CD14-positive monocyte (primary cell): ENCODE data around the gene PRPF31. TPM values are rescaled to one million over a fixed set of nuclear protein-coding genes. Genes with fewer than 3 reads are reported as not detected.
"Not testable (repeated sequence)": the region's sequence is repeated elsewhere in the genome, so short reads cannot be mapped to it uniquely, and the experiment has no call there.

Source experiments
- DNase-seq, 3 donors: peaks; one replicate each; pipeline ENCODE4 v3.0.0-alpha.2; 2011 to 2022
- H2AFZ ChIP-seq: 2 replicates; pipeline ENCODE4 v1.6.0; 2012; ENCODE audit warnings: mild to moderate bottlenecking, low read depth, low read length, inconsistent platforms; ENCODE audit not compliant: insufficient read depth, poor library complexity, severe bottlenecking
- H3K27ac ChIP-seq, 2 donors: 1 replicate in 1 of 2; 2 replicates in 1 of 2; pipeline ENCODE4 v1.5.1; 2012 to 2013; ENCODE audit warnings: low read length in 2 of 2, control low read depth in 1 of 2, inconsistent platforms in 1 of 2, low read depth in 1 of 2, mild to moderate bottlenecking in 1 of 2
- H3K27me3 ChIP-seq, 2 donors: one replicate each; pipeline versions ENCODE4 v1.6.0 to v1.6.1; 2011 to 2013; ENCODE audit warnings: low read length in 2 of 2; ENCODE audit not compliant: control insufficient read depth in 2 of 2, insufficient read depth in 2 of 2
- H3K36me3 ChIP-seq, 2 donors: replicated peaks in 1 of 2; 1 replicate in 1 of 2; 2 replicates in 1 of 2; pipeline versions ENCODE4 v1.5.1 to v1.6.1; 2012 to 2013; ENCODE audit warnings: low read length in 2 of 2, control low read depth in 1 of 2, inconsistent platforms in 1 of 2, mild to moderate bottlenecking in 1 of 2; ENCODE audit not compliant: insufficient read depth in 2 of 2, control insufficient read depth in 1 of 2
- H3K4me1 ChIP-seq, 2 donors: 1 replicate in 1 of 2; 2 replicates in 1 of 2; pipeline versions ENCODE4 v1.5.1 to v1.6.1; 2012 to 2013; ENCODE audit warnings: low read length in 2 of 2, control low read depth in 1 of 2, inconsistent platforms in 1 of 2, mild to moderate bottlenecking in 1 of 2, moderate library complexity in 1 of 2; ENCODE audit not compliant: insufficient read depth in 2 of 2, control insufficient read depth in 1 of 2
- H3K4me2 ChIP-seq: replicated peaks from 2 replicates; pipeline ENCODE3; 2012; ENCODE audit warnings: low read length, moderate library complexity, mild to moderate bottlenecking; ENCODE audit not compliant: poor library complexity, severe bottlenecking; ENCODE audit errors: extremely low read depth
- H3K4me3 ChIP-seq, 3 experiments: fragments of 200-600 bp in 1 of 3; sonication (generic) in 1 of 3; replicated peaks in 1 of 3; 1 replicate in 2 of 3; 2 replicates in 1 of 3; pipeline ENCODE4 v1.5.1; 2011 to 2013; ENCODE audit warnings: low read length in 3 of 3, mild to moderate bottlenecking in 3 of 3, control low read depth in 2 of 3, low read depth in 2 of 3, inconsistent platforms in 1 of 3, moderate library complexity in 1 of 3
- H3K79me2 ChIP-seq: 2 replicates; pipeline ENCODE4 v1.6.0; 2012; ENCODE audit warnings: mild to moderate bottlenecking, control low read depth, inconsistent platforms, low read length, moderate library complexity; ENCODE audit not compliant: insufficient read depth
- H3K9ac ChIP-seq: 2 replicates; pipeline ENCODE4 v1.6.0; 2017; ENCODE audit warnings: low read length, mild to moderate bottlenecking; ENCODE audit not compliant: insufficient read depth, poor library complexity, severe bottlenecking
- H3K9me3 ChIP-seq, 2 donors: replicated peaks in 1 of 2; 1 replicate in 1 of 2; 2 replicates in 1 of 2; pipeline versions ENCODE4 v1.5.1 to v1.6.1; 2012 to 2013; ENCODE audit warnings: low read length in 2 of 2, control low read depth in 1 of 2; ENCODE audit not compliant: control insufficient read depth in 1 of 2, insufficient read depth in 1 of 2
- H4K20me1 ChIP-seq: 2 replicates; pipeline ENCODE4 v1.6.0; 2012; ENCODE audit warnings: mild to moderate bottlenecking, low read length, control low read depth, moderate library complexity; ENCODE audit not compliant: insufficient read depth
- H3K27ac Mint-ChIP-seq, 7 donors: one replicate each; pipeline ENCODE4 v1.8.0; 2020; ENCODE audit warnings: mild to moderate bottlenecking in 7 of 7, mixed read lengths in 7 of 7, moderate library complexity in 6 of 7, inconsistent platforms in 2 of 7
- H3K27me3 Mint-ChIP-seq, 3 donors: one replicate each; pipeline ENCODE4 v1.8.0; 2021 to 2022; ENCODE audit warnings: low read depth in 3 of 3, mild to moderate bottlenecking in 3 of 3, mixed read lengths in 3 of 3, moderate library complexity in 3 of 3, inconsistent platforms in 1 of 3
- H3K36me3 Mint-ChIP-seq, 2 donors: one replicate each; pipeline ENCODE4 v1.8.0; 2020; ENCODE audit warnings: mixed read lengths in 2 of 2, inconsistent platforms in 1 of 2, mild to moderate bottlenecking in 1 of 2
- H3K4me1 Mint-ChIP-seq: one replicate; pipeline ENCODE4 v1.8.0; 2020; ENCODE audit warnings: mild to moderate bottlenecking, mixed read lengths
- H3K4me3 Mint-ChIP-seq, 2 donors: one replicate each; pipeline ENCODE4 v1.8.0; 2020; ENCODE audit warnings: mild to moderate bottlenecking in 2 of 2, mixed read lengths in 2 of 2, moderate library complexity in 1 of 2
- H3K9me3 Mint-ChIP-seq, 7 donors: one replicate each; pipeline ENCODE4 v1.8.0; 2020 to 2022; ENCODE audit warnings: mixed read lengths in 7 of 7, mild to moderate bottlenecking in 6 of 7, moderate library complexity in 6 of 7, inconsistent platforms in 2 of 7
- CTCF ChIP-seq: fragments of 200-600 bp; IDR thresholded peaks from one replicate; pipeline ENCODE4 v1.8.0; 2022; ENCODE audit warnings: antibody characterized with exemption, mild to moderate bottlenecking
- WGBS: methylation state at CpG from one replicate; pipeline ENCODE4 v1.1.5; 2013; ENCODE audit warnings: missing lambda C conversion rate; ENCODE audit not compliant: insufficient coverage; 5-methylcytosine and 5-hydroxymethylcytosine counted together
- intact Hi-C, 2 donors: fragments of 100-400 bp; cut with micrococcal nuclease; formaldehyde crosslinking; loops; one replicate each; pipeline versions ENCODE4 v1.15.0 to v1.15.1; 2023
- polyA plus RNA-seq, 3 donors: library from polyadenylated mRNA; depleted of rRNA in 1 of 3; unstranded in 2 of 3; stranded (reverse) in 1 of 3; fragments of 300-500 nt in 2 of 3; fragments of >200 nt in 1 of 3; fragmentation: Illumina TruSeq in 2 of 3; gene quantifications; 1 replicate in 2 of 3; 2 replicates in 1 of 3; pipeline ENCODE4 v1.2.3, GENCODE V29; 2012 to 2021

PRPF31 gene
- polyA plus RNA-seq, 3 donors: 34.4 to 51.8 (median 37.6) TPM

DNA sequence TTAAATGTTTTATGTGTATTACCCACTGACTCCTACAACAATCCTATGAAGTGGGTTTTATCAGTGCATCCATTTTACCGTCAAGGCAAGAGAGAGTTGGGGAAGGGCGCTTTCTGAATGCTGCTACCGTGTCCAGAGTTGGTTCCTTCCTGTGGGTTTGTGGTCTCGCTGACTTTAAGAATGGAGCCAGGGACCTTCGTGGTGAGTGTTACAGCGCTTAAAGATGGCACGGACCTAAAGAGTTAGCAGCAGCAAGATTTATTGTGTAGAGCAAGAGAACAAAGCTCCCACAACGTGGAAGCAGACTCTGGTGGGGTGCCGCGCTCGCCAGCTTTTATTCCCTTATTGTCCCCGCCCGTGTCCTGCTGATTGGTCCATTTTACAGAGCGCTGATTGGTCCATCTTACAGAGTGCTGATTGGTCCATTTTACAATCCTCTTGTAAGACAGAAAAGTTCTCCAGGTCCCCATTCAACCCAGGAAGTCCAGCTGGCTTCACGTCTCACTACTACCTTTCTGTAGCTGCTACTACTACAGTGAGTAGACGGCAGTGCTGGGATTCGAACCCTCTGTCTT lies 21.0 kb upstream of the PRPF31 start:
- no peak overlapping the region for H3K4me3 ChIP-seq
- no peak for TF ChIP-seq CTCF
- peaks cover 0 to 13% (median 7%) of the 10 kb centered on the region in 7 donors for H3K9me3 Mint-ChIP-seq
- peak overlapping the region; percentile 13 for H3K4me2 ChIP-seq
- H3K4me1 Mint-ChIP-seq: peaks cover 38% of the 10 kb centered on the region
- H4K20me1 ChIP-seq: peaks cover 31% of the 10 kb centered on the region
- H3K9me3 ChIP-seq: peaks cover 5 to 9% of the 10 kb centered on the region in 2 donors
- intact Hi-C loops: loop anchor here in 1 of 2 donors (10.0 kb wide), 1 partner anchor 50 kb away; no protein-coding TSS in a partner anchor
- no peak overlapping the region for H3K9ac ChIP-seq
- peaks cover 48 to 54% of the 10 kb centered on the region in 2 donors for H3K4me1 ChIP-seq
- no peaks in the 10 kb centered on the region for H3K27me3 ChIP-seq
- H3K27ac Mint-ChIP-seq: no peak overlapping the region
- no peak overlapping the region for H2AFZ ChIP-seq
- no peak overlapping the region for H3K27ac ChIP-seq
- peaks cover 41% of the 10 kb centered on the region for H3K79me2 ChIP-seq
- H3K36me3 Mint-ChIP-seq: peaks cover 17 to 31% of the 10 kb centered on the region in 2 donors
- H3K36me3 ChIP-seq: peaks cover 8 to 16% of the 10 kb centered on the region in 2 donors
- no peak overlapping the region for H3K4me3 Mint-ChIP-seq
- H3K27me3 Mint-ChIP-seq: peaks cover 0 to 16% (median 9%) of the 10 kb centered on the region in 3 donors
- 31% methylated on average over 15 of the region's 17 CpGs for WGBS
- DNase-seq: no peak

DNA sequence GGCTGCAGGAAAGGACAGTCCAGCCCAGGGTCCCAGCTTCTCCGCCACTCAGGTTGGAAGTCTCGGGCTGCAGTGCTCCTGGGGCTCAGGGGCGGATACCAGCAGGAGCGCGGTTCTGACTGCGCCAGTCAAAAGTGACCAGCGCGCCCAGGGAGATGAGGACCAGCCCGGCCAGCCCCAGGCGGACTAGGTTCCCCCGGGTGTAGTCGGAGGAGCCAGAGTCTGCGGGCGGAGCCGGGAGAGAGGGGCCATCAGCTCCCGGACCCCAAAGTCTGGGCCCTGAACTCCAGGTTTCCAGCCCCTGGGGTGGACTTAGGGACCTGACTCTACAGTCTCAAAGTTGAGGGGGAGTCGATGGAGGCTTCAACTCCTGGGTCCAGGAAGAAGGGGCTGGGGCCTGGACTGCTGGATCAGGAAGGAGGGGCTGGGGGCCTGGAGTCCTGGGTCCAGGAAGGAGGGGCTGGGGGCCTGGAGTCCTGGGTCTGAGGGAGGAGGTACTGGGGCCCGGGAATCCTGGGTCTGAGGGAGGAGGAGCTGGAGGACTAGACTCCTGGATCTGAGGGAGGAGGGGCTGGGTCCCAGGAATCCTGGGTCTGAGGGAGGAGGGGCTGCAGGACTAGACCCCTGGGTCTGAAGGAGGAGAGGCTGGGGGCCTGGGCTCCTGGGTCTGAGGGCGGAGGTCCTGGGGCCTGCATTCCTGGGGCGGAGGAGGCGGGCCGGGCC lies 20.3 kb upstream of the PRPF31 start:
- no peak for TF ChIP-seq CTCF
- Histone ChIP-seq H3K9me3 (peaks cover 5 to 9% of the 10 kb centered on the region in 2 donors), H3K27ac (no peak overlapping the region), H2AFZ (no peak overlapping the region), H4K20me1 (peaks cover 31% of the 10 kb centered on the region), H3K79me2 (peaks cover 49% of the 10 kb centered on the region), H3K9ac (no peak overlapping the region), H3K4me1 (peaks cover 56 to 62% of the 10 kb centered on the region in 2 donors), H3K4me2 (peak overlapping the region; percentile 72), H3K4me3 (peak overlapping the region in 1 of 3 experiments; percentile 92), H3K36me3 (peaks cover 8 to 16% of the 10 kb centered on the region in 2 donors), H3K27me3 (no peaks in the 10 kb centered on the region)
- H3K9me3 Mint-ChIP-seq: peaks cover 0 to 13% (median 7%) of the 10 kb centered on the region in 7 donors
- peaks cover 18 to 35% of the 10 kb centered on the region in 2 donors for H3K36me3 Mint-ChIP-seq
- no peak for DNase-seq
- H3K27me3 Mint-ChIP-seq: peaks cover 0 to 11% (median 8%) of the 10 kb centered on the region in 3 donors
- H3K4me3 Mint-ChIP-seq: peak overlapping the region in 1 of 2 donors; percentile 92
- WGBS: 72% methylated on average over 22 of the region's 22 CpGs
- intact Hi-C loops: loop anchor here in 1 of 2 donors (10.0 kb wide), 1 partner anchor 50 kb away; no protein-coding TSS in a partner anchor
- peaks cover 46% of the 10 kb centered on the region for H3K4me1 Mint-ChIP-seq
- H3K27ac Mint-ChIP-seq: no peak overlapping the region

- not testable (repeated sequence) for H3K27me3 Mint-ChIP-seq, H3K9me3 ChIP-seq, H3K27me3 ChIP-seq
- Mint-ChIP-seq H3K4me1 (peaks cover 53% of the 10 kb centered on the region), H3K27ac (peak overlapping the region in 6 of 7 donors; percentile 76 to 94 (median 90)), H3K36me3 (peaks cover 18 to 35% of the 10 kb centered on the region in 2 donors), H3K4me3 (peak overlapping the region; percentile 81 to 96), H3K9me3 (peaks cover 0 to 13% (median 5%) of the 10 kb centered on the region in 7 donors)
- Histone ChIP-seq H3K27ac (peak overlapping the region in 1 of 2 donors; percentile 80), H3K4me2 (peak overlapping the region; percentile 72), H3K9ac (peak overlapping the region; percentile 66), H4K20me1 (peaks cover 31% of the 10 kb centered on the region), H3K36me3 (peaks cover 8 to 16% of the 10 kb centered on the region in 2 donors), H3K4me3 (peak overlapping the region; percentile 17 to 92 (median 26)), H3K79me2 (peaks cover 57% of the 10 kb centered on the region), H3K4me1 (peaks cover 62 to 69% of the 10 kb centered on the region in 2 donors), H2AFZ (peak overlapping the region; percentile 64)
- peak; percentile 35 to 51 (median 46) for DNase-seq
- 2% methylated on average over 46 of the region's 46 CpGs for WGBS
- intact Hi-C loops: loop anchor here in 1 of 2 donors (10.0 kb wide), 1 partner anchor 51 kb away; no protein-coding TSS in a partner anchor
Measured at GRCh38 chr19:54095859-54096616, 19.5 kb upstream of the PRPF31 start.
